UCSD-AML1 (cell line): ENCODE data around the gene C6orf132.
"Not testable (repeated sequence)": the region's sequence is repeated elsewhere in the genome, so short reads cannot be mapped to it uniquely, and the experiment has no call there.

ENCODE experiments used
- DNase-seq: peaks from one replicate; lab custom pipeline; 2025; ENCODE audit not compliant: unreplicated experiment; lab: John Stamatoyannopoulos, UW

The C6orf132 gene, protein sequence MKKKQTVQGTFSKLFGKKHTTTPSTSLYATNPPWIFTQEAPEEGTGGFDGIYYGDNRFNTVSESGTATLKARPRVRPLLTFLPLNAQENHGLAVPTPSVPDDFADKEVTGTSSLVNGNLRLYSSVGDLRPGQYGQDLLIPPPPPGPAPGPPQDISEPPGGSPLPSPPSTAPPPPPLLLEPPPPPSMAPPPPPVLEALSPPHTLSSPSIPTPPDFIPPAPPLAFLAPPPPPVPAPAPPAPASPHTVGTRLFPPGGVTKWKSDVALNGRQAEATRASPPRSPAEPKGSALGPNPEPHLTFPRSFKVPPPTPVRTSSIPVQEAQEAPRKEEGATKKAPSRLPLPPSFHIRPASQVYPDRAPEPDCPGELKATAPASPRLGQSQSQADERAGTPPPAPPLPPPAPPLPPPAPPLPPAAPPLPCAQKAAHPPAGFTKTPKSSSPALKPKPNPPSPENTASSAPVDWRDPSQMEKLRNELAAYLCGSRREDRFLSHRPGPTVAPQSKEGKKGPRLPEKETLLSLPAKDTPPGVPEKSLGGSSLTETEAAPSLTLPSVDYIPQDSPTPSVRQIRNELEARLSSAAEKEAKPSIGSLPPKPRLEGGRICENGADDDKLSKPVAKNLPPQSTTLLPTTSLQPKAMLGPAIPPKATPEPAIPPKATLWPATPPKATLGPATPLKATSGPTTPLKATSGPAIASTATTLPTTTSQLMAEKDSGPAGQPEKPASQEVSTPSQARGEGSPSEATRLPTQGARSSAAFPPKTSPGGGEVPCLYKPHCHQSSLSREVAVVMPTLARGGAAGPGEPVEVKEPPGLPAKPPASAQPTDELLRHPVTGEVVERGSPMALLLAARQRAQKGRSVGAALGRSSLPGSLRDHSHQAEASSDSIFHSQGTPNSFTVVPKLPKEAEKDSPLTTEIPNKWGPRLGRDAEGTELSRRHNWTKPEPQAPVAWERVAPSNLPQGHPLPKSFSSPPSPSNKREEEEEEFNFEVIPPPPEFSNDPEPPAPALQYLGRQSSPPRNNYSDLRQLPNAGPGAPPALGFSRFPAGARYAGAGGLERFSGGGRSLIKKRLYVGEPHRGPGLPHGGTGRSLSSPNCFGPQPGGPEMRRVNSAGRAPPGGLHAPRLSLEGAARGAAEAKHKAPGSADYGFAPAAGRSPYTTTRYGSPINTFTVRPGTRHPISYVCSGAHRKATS

GRCh38 chr6:42142118-42142835 lies at the start of gene C6orf132:
C6orf132 (minus strand) TSS chr6:42142620; CDS start chr6:42142444, 176 bp downstream.
- no peak for DNase-seq

DNA sequence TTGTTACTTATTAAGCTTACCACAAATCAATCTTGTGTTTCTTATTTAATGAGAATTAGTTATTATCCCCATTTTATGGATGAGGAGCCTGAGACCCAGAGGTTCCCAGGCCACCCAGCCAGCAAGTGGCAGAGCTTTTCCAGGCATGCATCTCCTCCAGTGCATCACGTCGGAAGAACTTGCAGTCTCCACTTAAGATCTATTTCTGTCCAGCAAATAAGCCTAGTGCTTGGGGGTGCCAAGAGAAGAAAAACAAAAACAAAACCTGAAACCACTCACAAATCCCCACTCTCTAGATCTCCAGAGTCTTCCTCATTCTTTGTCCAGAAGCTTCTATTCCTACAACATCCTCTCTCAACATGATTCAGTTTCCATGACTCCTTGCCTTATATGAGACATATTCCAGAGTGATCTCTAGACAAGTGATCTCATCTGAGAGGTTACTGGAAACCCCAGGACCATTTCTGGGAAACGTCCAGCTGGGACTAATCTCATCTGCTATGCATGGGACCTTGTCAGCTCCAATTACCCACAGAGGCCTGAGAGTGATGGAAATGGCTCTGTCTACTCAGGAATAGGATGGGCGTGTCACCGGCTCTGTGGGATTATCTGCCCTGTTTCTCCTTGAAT lies 48.2 kb upstream of the C6orf132 start:
- no peak for DNase-seq

DNA sequence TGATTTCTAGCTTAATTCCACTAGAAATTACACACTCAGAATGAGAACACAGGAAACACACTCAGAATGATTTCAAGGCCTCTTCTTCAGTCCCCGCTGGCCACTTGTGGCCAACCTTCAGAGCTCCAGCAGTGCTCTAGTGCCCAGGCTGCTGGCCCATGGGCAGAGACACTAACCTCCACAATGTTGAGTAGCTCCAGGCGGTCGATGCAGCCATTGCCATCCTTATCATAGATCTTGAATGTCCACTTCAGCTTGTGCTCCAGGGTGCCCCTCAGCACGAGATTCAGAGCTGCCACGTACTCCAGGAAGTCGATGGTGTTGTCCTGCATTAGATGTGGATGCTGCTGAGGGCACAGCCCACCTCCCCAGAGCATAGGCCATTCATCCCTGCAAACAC lies 46.0 kb upstream of the C6orf132 start:
- DNase-seq: no peak

DNA sequence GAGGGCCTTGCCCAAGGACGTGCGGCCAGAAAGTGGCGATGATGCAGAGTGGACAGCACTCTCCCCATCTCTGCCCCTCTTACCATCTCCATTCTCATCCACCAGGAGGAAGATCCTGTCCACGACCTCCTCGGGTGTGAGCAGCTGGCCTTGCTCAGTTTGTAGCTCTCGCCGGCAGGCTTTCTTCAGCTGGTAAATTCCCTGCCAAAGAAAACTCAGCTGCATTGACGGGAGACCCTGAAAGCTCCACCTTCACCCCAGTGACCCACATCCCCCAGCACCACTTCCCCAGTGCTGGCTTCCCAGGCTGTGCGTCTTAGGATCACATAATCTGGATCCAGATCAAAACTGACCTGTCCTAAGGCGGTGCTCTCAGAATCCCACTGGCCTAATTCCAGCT lies 43.2 kb upstream of the C6orf132 start:
- DNase-seq: no peak

- DNase-seq: no peak
These were observed 42.1 kb upstream of the C6orf132 start for GRCh38 chr6:42184475-42184874.

DNA sequence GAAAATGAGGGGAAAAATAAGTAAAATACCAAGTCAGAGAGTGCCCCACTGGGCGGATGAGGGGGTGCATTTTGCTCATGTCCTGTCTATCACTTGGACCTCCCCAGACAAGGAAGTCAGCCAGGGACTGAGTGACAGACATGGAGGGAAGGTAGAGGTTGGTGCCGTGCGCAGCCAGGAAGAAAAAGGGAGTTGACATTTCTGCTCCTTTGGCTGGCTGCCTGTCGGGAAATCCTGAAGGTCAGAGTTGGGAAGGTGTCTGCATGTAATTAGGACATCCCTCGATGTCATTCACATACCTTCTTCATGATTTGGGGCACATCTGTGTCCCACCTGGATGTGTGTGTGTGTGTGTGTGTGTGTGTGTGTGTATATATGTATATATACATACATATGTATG lies 39.7 kb upstream of the C6orf132 start:
- DNase-seq: no peak

DNA sequence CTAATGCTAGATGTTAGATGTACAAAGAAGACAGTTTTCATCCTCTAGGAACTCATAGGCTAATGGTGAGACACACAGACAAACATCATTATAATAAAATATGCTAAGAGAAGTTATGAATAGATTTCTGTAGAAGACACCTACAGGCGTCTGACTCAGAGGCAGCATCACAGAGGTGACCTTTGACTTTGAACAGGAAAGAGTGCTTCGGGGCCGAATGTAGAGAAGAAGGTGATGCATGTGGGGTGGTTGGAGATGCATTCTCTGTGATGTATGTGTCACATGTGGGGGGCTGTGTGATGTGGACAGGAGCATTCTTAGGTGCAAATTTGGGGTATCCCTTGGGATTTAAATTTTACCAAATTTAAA lies 37.5 kb upstream of the C6orf132 start:
- no peak for DNase-seq

DNA sequence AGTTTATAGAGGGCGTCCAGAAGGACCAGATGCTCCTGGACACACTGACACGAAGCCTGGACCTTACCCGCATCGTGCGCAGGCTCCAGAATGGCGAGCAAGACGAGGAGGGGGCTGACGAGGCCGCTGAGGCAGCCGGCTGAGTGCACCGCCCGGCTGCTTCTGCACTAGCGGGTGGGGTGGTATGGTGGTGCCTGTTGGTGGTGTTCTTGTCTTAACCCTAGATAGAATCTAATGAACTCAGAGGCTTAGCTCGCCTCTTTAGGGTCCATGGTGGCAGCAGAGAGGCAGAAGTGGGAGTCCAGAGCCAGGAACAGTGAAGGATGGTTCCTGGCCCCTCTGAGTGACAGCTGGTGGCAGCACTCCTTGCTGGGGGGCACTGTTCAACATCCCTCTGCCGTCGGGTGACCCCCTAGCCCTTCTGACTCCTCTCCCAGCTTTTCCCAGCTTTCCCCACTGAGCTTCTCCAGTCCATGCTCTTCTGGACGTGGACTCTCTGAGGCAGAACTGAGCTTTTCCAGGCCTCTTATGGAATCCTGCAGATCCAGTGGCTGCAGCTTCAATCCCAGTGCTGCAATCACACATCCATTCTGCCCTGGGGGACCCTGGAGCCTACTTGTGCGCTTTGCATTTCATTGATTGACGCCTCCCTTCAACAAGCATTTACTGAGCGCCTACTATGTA lies 37.0 kb upstream of the C6orf132 start:
- no peak for DNase-seq

GRCh38 chr6:42177514-42178364 lies 35.3 kb upstream of the C6orf132 start:
- DNase-seq: no peak

GRCh38 chr6:42176981-42177380 lies 34.6 kb upstream of the C6orf132 start:
- DNase-seq: no peak

GRCh38 chr6:42175860-42176259 lies 33.4 kb upstream of the C6orf132 start:
- no peak for DNase-seq

DNA sequence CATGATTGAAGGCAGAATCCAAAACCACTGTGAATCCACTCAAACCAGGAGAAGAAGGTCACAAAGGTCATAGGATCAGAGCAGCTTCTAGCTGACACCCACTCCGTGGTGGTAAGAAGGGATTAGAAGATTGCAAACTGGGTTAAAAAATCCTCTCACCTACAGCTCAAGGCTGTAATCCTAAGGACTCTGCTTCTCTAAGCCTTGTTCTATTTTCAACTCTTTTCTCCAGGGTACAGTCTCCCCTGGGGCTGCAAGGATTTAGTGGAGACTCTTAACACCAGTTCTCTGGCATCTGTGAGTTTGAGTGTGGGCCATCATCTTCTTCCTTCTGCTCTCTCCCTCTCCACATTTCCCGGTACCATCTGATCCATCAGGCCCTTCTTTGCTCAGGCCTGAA lies 30.7 kb upstream of the C6orf132 start, which contains the start of gene GUCA1A:
TSS of gene GUCA1A (plus strand) at position 264 of the 400 bp plus-strand sequence. CDS start 250 bp downstream, outside the sequence.
- no peak for DNase-seq

GRCh38 chr6:42171813-42172581 lies 29.6 kb upstream of the C6orf132 start:
- no peak for DNase-seq

DNA sequence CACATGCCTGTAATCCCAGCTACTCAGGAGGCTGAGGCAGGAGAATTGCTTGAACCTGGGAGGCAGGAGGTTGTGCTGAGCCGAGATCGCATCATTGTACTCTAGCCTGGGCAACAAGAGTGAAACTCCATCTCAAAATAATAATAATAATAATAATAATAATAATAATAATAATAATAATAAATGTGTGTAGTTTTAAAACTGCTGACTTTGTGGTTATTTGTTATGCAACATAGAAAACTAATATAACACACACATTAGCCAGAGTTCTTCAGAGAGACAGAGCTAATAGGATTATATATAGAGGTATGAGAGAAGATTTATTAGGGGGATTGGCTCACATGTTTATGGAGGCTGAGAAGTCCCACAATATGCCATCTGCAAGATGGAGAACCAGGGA lies 27.4 kb upstream of the C6orf132 start:
- not testable (repeated sequence) for DNase-seq

GRCh38 chr6:42168650-42169049 lies 26.2 kb upstream of the C6orf132 start:
- no peak for DNase-seq

- DNase-seq: peak; percentile 72
These were observed 24.2 kb upstream of the C6orf132 start for GRCh38 chr6:42166444-42167141.

DNA sequence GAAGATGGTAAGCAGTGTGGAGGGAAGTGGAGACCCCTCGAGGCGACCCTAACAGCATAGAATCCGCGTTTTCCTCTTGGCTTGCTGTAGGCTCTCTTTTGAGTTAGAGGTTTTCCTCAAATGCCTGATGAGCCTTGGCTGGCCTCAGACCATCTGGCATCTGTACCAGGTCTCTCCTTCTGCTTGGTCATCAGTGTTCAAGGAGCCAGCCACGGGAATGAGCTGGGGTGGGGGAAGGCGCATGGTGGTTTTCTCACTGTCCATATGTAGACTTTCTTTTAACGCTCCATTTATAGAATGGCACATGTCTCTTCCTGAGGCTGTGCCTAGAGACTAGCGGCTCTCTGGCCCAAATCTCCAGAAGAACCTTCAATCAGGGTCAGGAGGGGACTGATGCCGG lies 22.6 kb upstream of the C6orf132 start:
- no peak for DNase-seq
